HUES6 (cell line): ENCODE data around the gene LRRC46.

Experiments
- H3K27ac ChIP-seq: 2 replicates; pipeline ENCODE4 v1.7.0; 2013; ENCODE audit warnings: low read depth, mild to moderate bottlenecking, low read length, inconsistent platforms
- H3K27me3 ChIP-seq: 2 replicates; pipeline ENCODE4 v1.6.1; 2013; ENCODE audit warnings: low read length; ENCODE audit not compliant: control insufficient read depth, insufficient read depth
- H3K36me3 ChIP-seq: 2 replicates; pipeline ENCODE4 v1.6.1; 2013; ENCODE audit warnings: low read length; ENCODE audit not compliant: control insufficient read depth, insufficient read depth
- H3K4me1 ChIP-seq: 2 replicates; pipeline ENCODE4 v1.6.1; 2013; ENCODE audit warnings: low read length; ENCODE audit not compliant: control insufficient read depth, insufficient read depth
- H3K4me3 ChIP-seq: 2 replicates; pipeline ENCODE4 v1.5.1; 2013; ENCODE audit warnings: low read depth, low read length
- H3K9ac ChIP-seq: one replicate; pipeline ENCODE4 v1.6.1; 2013; ENCODE audit warnings: mild to moderate bottlenecking, low read length
- H3K9me3 ChIP-seq: 2 replicates; pipeline ENCODE4 v1.6.1; 2013; ENCODE audit warnings: low read depth, low read length; ENCODE audit not compliant: control insufficient read depth, insufficient read depth

Gene LRRC46

GRCh38 chr17:47872651-47873161 lies 41.2 kb downstream of the LRRC46 start:
- peak overlapping the region; percentile 18 for H3K9ac ChIP-seq
- H3K27ac ChIP-seq, result peak overlapping the region; percentile 37; the same call in 1 of the 2 replicates
- no peaks in the 10 kb centered on the region for H3K9me3 ChIP-seq
- no peaks in the 10 kb centered on the region for H3K36me3 ChIP-seq
- H3K4me3 ChIP-seq, result peak overlapping the region; percentile 61
- H3K4me1 ChIP-seq, result peaks cover 57% of the 10 kb centered on the region
- peaks cover 32% of the 10 kb centered on the region for H3K27me3 ChIP-seq

GRCh38 chr17:47873200-47874090 lies 42.0 kb downstream of the LRRC46 start:
- Histone ChIP-seq H3K27ac (no peak overlapping the region), H3K36me3 (no peaks in the 10 kb centered on the region), H3K9me3 (no peaks in the 10 kb centered on the region), H3K4me1 (peaks cover 65% of the 10 kb centered on the region), H3K27me3 (peaks cover 25% of the 10 kb centered on the region), H3K4me3 (peak overlapping the region; percentile 61), H3K9ac (no peak overlapping the region)

- Histone ChIP-seq H3K4me3 (no peak overlapping the region), H3K9ac (no peak overlapping the region), H3K4me1 (peaks cover 59% of the 10 kb centered on the region), H3K9me3 (no peaks in the 10 kb centered on the region), H3K27ac (no peak overlapping the region), H3K36me3 (no peaks in the 10 kb centered on the region), H3K27me3 (peaks cover 16% of the 10 kb centered on the region)
These were observed 43.8 kb downstream of the LRRC46 start for GRCh38 chr17:47875011-47875985.

- Histone ChIP-seq H3K27me3 (no peaks in the 10 kb centered on the region; the same call in 1 of the 2 replicates), H3K36me3 (no peaks in the 10 kb centered on the region), H3K9ac (no peak overlapping the region), H3K9me3 (no peaks in the 10 kb centered on the region), H3K4me1 (peaks cover 53% of the 10 kb centered on the region), H3K4me3 (no peak overlapping the region), H3K27ac (no peak overlapping the region)
These were observed 46.0 kb downstream of the LRRC46 start for GRCh38 chr17:47877368-47878034.

- H3K27me3 ChIP-seq, result no peaks in the 10 kb centered on the region; the same call in 1 of the 2 replicates
- H3K36me3 ChIP-seq, result no peaks in the 10 kb centered on the region
- H3K27ac ChIP-seq, result no peak overlapping the region
- no peak overlapping the region for H3K9ac ChIP-seq
- no peaks in the 10 kb centered on the region for H3K9me3 ChIP-seq
- H3K4me3 ChIP-seq, result no peak overlapping the region
- H3K4me1 ChIP-seq, result peaks cover 44% of the 10 kb centered on the region
These were observed 46.9 kb downstream of the LRRC46 start for GRCh38 chr17:47878203-47879027.

- Histone ChIP-seq H3K36me3 (no peaks in the 10 kb centered on the region), H3K9me3 (no peaks in the 10 kb centered on the region), H3K4me1 (peaks cover 40% of the 10 kb centered on the region), H3K4me3 (no peak overlapping the region), H3K27ac (no peak overlapping the region), H3K27me3 (no peaks in the 10 kb centered on the region; the same call in 1 of the 2 replicates), H3K9ac (no peak overlapping the region)
These were observed 47.6 kb downstream of the LRRC46 start for GRCh38 chr17:47879028-47879585.

GRCh38 chr17:47879776-47880454 lies 48.4 kb downstream of the LRRC46 start:
- H3K4me1 ChIP-seq, result peaks cover 43% of the 10 kb centered on the region
- H3K9ac ChIP-seq, result no peak overlapping the region
- H3K4me3 ChIP-seq, result no peak overlapping the region
- H3K27ac ChIP-seq, result no peak overlapping the region
- no peaks in the 10 kb centered on the region for H3K9me3 ChIP-seq
- H3K27me3 ChIP-seq, result no peaks in the 10 kb centered on the region
- H3K36me3 ChIP-seq, result no peaks in the 10 kb centered on the region

- H3K4me3 ChIP-seq, result no peak overlapping the region
- no peak overlapping the region for H3K27ac ChIP-seq
- H3K9me3 ChIP-seq, result no peaks in the 10 kb centered on the region
- no peaks in the 10 kb centered on the region for H3K36me3 ChIP-seq
- H3K9ac ChIP-seq, result no peak overlapping the region
- H3K4me1 ChIP-seq, result peaks cover 43% of the 10 kb centered on the region
- H3K27me3 ChIP-seq, result no peaks in the 10 kb centered on the region
These were observed 50.8 kb downstream of the LRRC46 start for GRCh38 chr17:47882247-47882646.

- H3K9me3 ChIP-seq, result no peaks in the 10 kb centered on the region
- peaks cover 36% of the 10 kb centered on the region for H3K4me1 ChIP-seq
- no peaks in the 10 kb centered on the region for H3K27me3 ChIP-seq
- no peak overlapping the region for H3K9ac ChIP-seq
- no peaks in the 10 kb centered on the region for H3K36me3 ChIP-seq
- no peak overlapping the region for H3K27ac ChIP-seq
- no peak overlapping the region for H3K4me3 ChIP-seq
These were observed 51.5 kb downstream of the LRRC46 start for GRCh38 chr17:47882695-47883588.
